ENCODE data around the gene ZNF747. TPM values are rescaled to one million over a fixed set of nuclear protein-coding genes. Genes with fewer than 3 reads are reported as not detected.

Gene ZNF747
- polyA plus RNA-seq, 1 experiment = 6.4 TPM

GRCh38 chr16:30519120-30520049, 15.3 kb downstream of the ZNF747 start:
- ChIA-PET CTCF (interaction anchor here (0.6 to 1.4 kb wide), 2 partner anchors 9 to 10 kb away, joined by 3 to 4 read pairs; no protein-coding TSS in a partner anchor), POLR2A (no interaction called here)
- TF ChIP-seq CTCF (IDR thresholded peaks at IDR 0.05; ENCODE audit: insufficient read depth, low read depth, low read length) = no peak
- DNase-seq (ENCODE audit: low read depth) = no peak
- no peak overlapping the region for H3K4me3 ChIP-seq (ENCODE audit: low read depth, low read length)
- H3K36me3 ChIP-seq (ENCODE audit: control insufficient read depth, insufficient read depth, low read length) = no peaks in the 10 kb centered on the region
- H3K27me3 ChIP-seq (ENCODE audit: control insufficient read depth, insufficient read depth, low read length) = no peaks in the 10 kb centered on the region; the same call in 1 of the 2 replicates

GRCh38 chr16:30518552-30518951, 16.1 kb downstream of the ZNF747 start:
- Histone ChIP-seq H3K27me3 (ENCODE audit: control insufficient read depth, insufficient read depth, low read length) (no peaks in the 10 kb centered on the region; the same call in 1 of the 2 replicates), H3K36me3 (ENCODE audit: control insufficient read depth, insufficient read depth, low read length) (no peaks in the 10 kb centered on the region), H3K4me3 (ENCODE audit: low read depth, low read length) (no peak overlapping the region)
- no peak for TF ChIP-seq CTCF (IDR thresholded peaks at IDR 0.05; ENCODE audit: insufficient read depth, low read depth, low read length)
- DNase-seq (ENCODE audit: low read depth) = no peak
- POLR2A ChIA-PET = no interaction called here
- CTCF ChIA-PET = interaction anchor here (1.4 kb wide), 1 partner anchor 9 kb away, joined by 4 read pairs; no protein-coding TSS in a partner anchor

GRCh38 chr16:30515275-30515674, 19.4 kb downstream of the ZNF747 start:
- ChIA-PET CTCF (no interaction called here), POLR2A (interaction anchor here (0.7 kb wide), 1 partner anchor 70 kb away, joined by 9 read pairs; no protein-coding TSS in a partner anchor)
- no peak for DNase-seq (ENCODE audit: low read depth)
- no peaks in the 10 kb centered on the region for H3K36me3 ChIP-seq (ENCODE audit: control insufficient read depth, insufficient read depth, low read length)
- H3K4me3 ChIP-seq (ENCODE audit: low read depth, low read length) = no peak overlapping the region
- TF ChIP-seq CTCF (IDR thresholded peaks at IDR 0.05; ENCODE audit: insufficient read depth, low read depth, low read length) = no peak
- H3K27me3 ChIP-seq (ENCODE audit: control insufficient read depth, insufficient read depth, low read length) = peaks cover 1% of the 10 kb centered on the region

GRCh38 chr16:30511509-30511908, 23.1 kb downstream of the ZNF747 start:
- no peak for DNase-seq (ENCODE audit: low read depth)
- H3K27me3 ChIP-seq (ENCODE audit: control insufficient read depth, insufficient read depth, low read length) = peaks cover 1% of the 10 kb centered on the region
- H3K4me3 ChIP-seq (ENCODE audit: low read depth, low read length) = no peak overlapping the region
- ChIA-PET CTCF (interaction anchor here (0.5 to 1.6 kb wide), 4 partner anchors 9 to 1690 kb away, joined by 3 to 5 read pairs (median 4); no protein-coding TSS in a partner anchor), POLR2A (no interaction called here)
- TF ChIP-seq CTCF (IDR thresholded peaks at IDR 0.05; ENCODE audit: insufficient read depth, low read depth, low read length) = no peak
- H3K36me3 ChIP-seq (ENCODE audit: control insufficient read depth, insufficient read depth, low read length) = no peaks in the 10 kb centered on the region

- ChIA-PET POLR2A (no interaction called here), CTCF (interaction anchor here (0.9 to 1.6 kb wide), 5 partner anchors 9 to 61 kb away, joined by 3 to 4 read pairs (median 3); no protein-coding TSS in a partner anchor)
- Histone ChIP-seq H3K27me3 (ENCODE audit: control insufficient read depth, insufficient read depth, low read length) (peaks cover 1% of the 10 kb centered on the region), H3K36me3 (ENCODE audit: control insufficient read depth, insufficient read depth, low read length) (no peaks in the 10 kb centered on the region), H3K4me3 (ENCODE audit: low read depth, low read length) (no peak overlapping the region)
- no peak for TF ChIP-seq CTCF (IDR thresholded peaks at IDR 0.05; ENCODE audit: insufficient read depth, low read depth, low read length)
- DNase-seq (ENCODE audit: low read depth) = no peak
Measured at GRCh38 chr16:30510376-30510938, 24.2 kb downstream of the ZNF747 start.

Measured in BJ (cell line).